ELR (cell line): ENCODE data around the gene SARDH.

Experiments used
- DNase-seq: peaks from one replicate; pipeline ENCODE4 v3.0.0-alpha.2; 2015; ENCODE audit warnings: low read depth

SARDH gene

GRCh38 chr9:133701981-133702797 is 36.0 kb downstream of the SARDH start:
- no peak for DNase-seq

GRCh38 chr9:133701321-133701980 is 36.7 kb downstream of the SARDH start:
- DNase-seq, result no peak

GRCh38 chr9:133700819-133701320 is 37.3 kb downstream of the SARDH start:
- DNase-seq, result no peak

- DNase-seq, result no peak
These were observed 38.6 kb downstream of the SARDH start for GRCh38 chr9:133699546-133699945.

- DNase-seq, result no peak
These were observed 42.1 kb downstream of the SARDH start for GRCh38 chr9:133696071-133696472.

GRCh38 chr9:133694686-133695085 is 43.5 kb downstream of the SARDH start:
- no peak for DNase-seq

- DNase-seq, result no peak
These were observed 44.2 kb downstream of the SARDH start for GRCh38 chr9:133693703-133694529.

- no peak for DNase-seq
These were observed 45.0 kb downstream of the SARDH start for GRCh38 chr9:133693116-133693515.

- DNase-seq, result no peak
These were observed 45.7 kb downstream of the SARDH start for GRCh38 chr9:133692364-133692985.

- peak; percentile 83 for DNase-seq
These were observed 46.4 kb downstream of the SARDH start for GRCh38 chr9:133691626-133692363.

GRCh38 chr9:133691191-133691590 is 47.0 kb downstream of the SARDH start:
- no peak for DNase-seq

GRCh38 chr9:133690081-133690561 is 48.0 kb downstream of the SARDH start:
- DNase-seq, result no peak

- DNase-seq, result no peak
These were observed 48.9 kb downstream of the SARDH start for GRCh38 chr9:133689151-133689763.

- no peak for DNase-seq
These were observed 50.0 kb downstream of the SARDH start for GRCh38 chr9:133687856-133688761.

GRCh38 chr9:133686642-133687575 is 51.2 kb downstream of the SARDH start:
- no peak for DNase-seq

GRCh38 chr9:133685653-133686609 is 52.2 kb downstream of the SARDH start:
- DNase-seq, result no peak

GRCh38 chr9:133684936-133685361 is 53.2 kb downstream of the SARDH start:
- no peak for DNase-seq
